Measurements from ENCODE around the gene NPTXR. TPM values are rescaled to one million over a fixed set of nuclear protein-coding genes. Genes with fewer than 3 reads are reported as not detected.
"Not testable (repeated sequence)": the region's sequence is repeated elsewhere in the genome, so short reads cannot be mapped to it uniquely, and the experiment has no call there.

NPTXR gene
- total and polyA plus RNA-seq, 3 donors from 2014 or later, result 3.9 to 14.1 (median 12.6) TPM

GRCh38 chr22:38858492-38858891 lies 14.7 kb upstream of the NPTXR start:
- H3K27me3 ChIP-seq, result no peaks in the 10 kb centered on the region
- H3K27ac ChIP-seq, result no peak overlapping the region
- intact Hi-C loops (cut with DNase I; ENCODE audit: low total_unique reads), result loop anchor here (10.0 kb wide), 1 partner anchor 94 kb away; no protein-coding TSS in a partner anchor
- peaks cover 6% of the 10 kb centered on the region for H3K4me1 ChIP-seq
- H3K36me3 ChIP-seq (ENCODE audit: low read depth, missing control alignments), result no peaks in the 10 kb centered on the region
- no peak for TF ChIP-seq POLR2A (IDR thresholded peaks at IDR 0.05)
- TF ChIP-seq CTCF (IDR thresholded peaks at IDR 0.05), result no peak
- H3K4me3 ChIP-seq, result no peak overlapping the region
- WGBS, 2 donors, result 64 to 74% methylated on average over 5 to 9 of the region's 9 CpGs
- no peaks in the 10 kb centered on the region for H3K9me3 ChIP-seq
- DNase-seq, result no peak

- 90 to 91% methylated on average over 7 of the region's 7 CpGs for WGBS, 2 donors
- intact Hi-C loops (cut with DNase I; ENCODE audit: low total_unique reads), result loop anchor here (10.0 kb wide), 1 partner anchor 90 kb away; no protein-coding TSS in a partner anchor
- not testable (repeated sequence) for H3K36me3 ChIP-seq (ENCODE audit: low read depth, missing control alignments); H3K9me3 ChIP-seq; H3K27me3 ChIP-seq; H3K4me1 ChIP-seq; DNase-seq; H3K27ac ChIP-seq; H3K4me3 ChIP-seq
Observed at GRCh38 chr22:38854476-38854875, 10.6 kb upstream of the NPTXR start.

- not testable (repeated sequence) for H3K4me1 ChIP-seq; H3K27ac ChIP-seq; H3K4me3 ChIP-seq; H3K27me3 ChIP-seq; H3K36me3 ChIP-seq (ENCODE audit: low read depth, missing control alignments); H3K9me3 ChIP-seq; DNase-seq
- 80 to 82% methylated on average over 5 of the region's 5 CpGs for WGBS, 2 donors
- intact Hi-C loops (cut with DNase I; ENCODE audit: low total_unique reads), result loop anchor here (10.0 kb wide), 1 partner anchor 89 kb away; no protein-coding TSS in a partner anchor
Observed at GRCh38 chr22:38853883-38854282, 10.1 kb upstream of the NPTXR start.

- intact Hi-C loops (cut with DNase I; ENCODE audit: low total_unique reads), result loop anchor here (10.0 kb wide), 1 partner anchor 88 kb away; no protein-coding TSS in a partner anchor
- Histone ChIP-seq H3K4me3 (no peak overlapping the region), H3K36me3 (ENCODE audit: low read depth, missing control alignments) (no peaks in the 10 kb centered on the region), H3K27ac (no peak overlapping the region), H3K27me3 (no peaks in the 10 kb centered on the region), H3K4me1 (no peaks in the 10 kb centered on the region), H3K9me3 (no peaks in the 10 kb centered on the region)
- no peak for TF ChIP-seq CTCF (IDR thresholded peaks at IDR 0.05)
- TF ChIP-seq POLR2A (IDR thresholded peaks at IDR 0.05), result no peak
- 80 to 87% methylated on average over 5 to 9 of the region's 9 CpGs for WGBS, 2 donors
- no peak for DNase-seq
Observed at GRCh38 chr22:38853196-38853651, 9.4 kb upstream of the NPTXR start.

- no peak for DNase-seq
- intact Hi-C loops (cut with DNase I; ENCODE audit: low total_unique reads), result loop anchor here (10.0 kb wide), 1 partner anchor 88 kb away; no protein-coding TSS in a partner anchor
- H3K36me3 ChIP-seq (ENCODE audit: low read depth, missing control alignments), result no peaks in the 10 kb centered on the region
- no peaks in the 10 kb centered on the region for H3K4me1 ChIP-seq
- TF ChIP-seq POLR2A (IDR thresholded peaks at IDR 0.05) (no peak), CTCF (IDR thresholded peaks at IDR 0.05) (no peak)
- 86 to 100% methylated on average over 1 of the region's 1 CpG for WGBS, 2 donors
- H3K27me3 ChIP-seq, result no peaks in the 10 kb centered on the region
- no peaks in the 10 kb centered on the region for H3K9me3 ChIP-seq
- no peak overlapping the region for H3K27ac ChIP-seq
- no peak overlapping the region for H3K4me3 ChIP-seq
Observed at GRCh38 chr22:38852522-38852921, 8.7 kb upstream of the NPTXR start.
